Activated CD8-positive, alpha-beta memory T cell treated with anti-CD3 and anti-CD28 coated beads for 1 hour (primary cell): ENCODE results near the gene ART1.
"Not testable (repeated sequence)": the region's sequence is repeated elsewhere in the genome, so short reads cannot be mapped to it uniquely, and the experiment has no call there.

Experiments
- DNase-seq, 2 donors: peaks; one replicate each; pipeline ENCODE4 v3.0.0-alpha.2; 2020; ENCODE audit warnings: low read depth in 1 of 2; ENCODE audit errors: extremely low read depth in 1 of 2

The ART1 gene, protein sequence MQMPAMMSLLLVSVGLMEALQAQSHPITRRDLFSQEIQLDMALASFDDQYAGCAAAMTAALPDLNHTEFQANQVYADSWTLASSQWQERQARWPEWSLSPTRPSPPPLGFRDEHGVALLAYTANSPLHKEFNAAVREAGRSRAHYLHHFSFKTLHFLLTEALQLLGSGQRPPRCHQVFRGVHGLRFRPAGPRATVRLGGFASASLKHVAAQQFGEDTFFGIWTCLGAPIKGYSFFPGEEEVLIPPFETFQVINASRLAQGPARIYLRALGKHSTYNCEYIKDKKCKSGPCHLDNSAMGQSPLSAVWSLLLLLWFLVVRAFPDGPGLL

DNA sequence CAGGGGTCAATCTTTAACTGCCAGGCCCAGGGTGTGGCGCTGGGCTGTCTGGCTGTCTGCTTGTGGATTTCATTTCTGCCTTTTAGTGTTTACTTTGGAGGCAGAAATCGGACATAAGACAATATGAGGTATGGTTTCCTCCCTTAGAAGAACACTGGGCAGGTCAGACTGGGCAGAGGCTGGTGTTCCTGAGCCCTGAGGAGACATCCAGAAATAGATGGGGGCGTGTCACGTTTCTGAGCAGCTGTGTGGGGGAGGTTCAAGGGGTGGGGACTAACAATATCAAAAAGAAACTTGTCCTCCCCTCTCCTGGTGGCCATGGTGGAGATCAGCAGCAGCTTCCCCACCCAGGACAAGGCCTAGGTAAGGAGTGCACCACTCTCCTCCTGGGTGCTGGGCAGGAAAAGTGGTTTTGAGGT lies at the start of gene ART1:
ART1 (plus strand) TSS at position 312 of the 419 bp plus-strand sequence. CDS start 14,086 bp downstream, outside the sequence.
- no peak for DNase-seq

DNA sequence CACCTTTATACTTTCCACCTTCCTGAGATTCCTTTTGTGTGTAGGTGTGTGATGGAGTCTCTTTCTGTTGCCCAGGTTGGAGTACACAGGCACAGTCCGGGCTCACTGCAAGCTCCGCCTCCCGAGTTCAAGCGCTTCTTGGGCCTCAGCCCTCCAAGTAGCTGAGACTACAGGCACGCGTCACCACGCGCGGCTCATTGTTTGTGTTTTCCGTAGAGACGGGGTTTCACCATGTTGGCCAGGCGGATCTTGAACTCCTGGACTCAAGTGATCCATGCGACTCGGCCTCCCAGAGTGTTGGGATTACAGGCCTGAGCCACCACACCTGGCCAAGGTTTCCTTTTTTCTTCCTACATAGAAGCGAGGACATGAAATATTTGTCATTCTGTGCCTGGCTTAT lies 47.2 kb upstream of the ART1 start:
- not testable (repeated sequence) for DNase-seq

DNA sequence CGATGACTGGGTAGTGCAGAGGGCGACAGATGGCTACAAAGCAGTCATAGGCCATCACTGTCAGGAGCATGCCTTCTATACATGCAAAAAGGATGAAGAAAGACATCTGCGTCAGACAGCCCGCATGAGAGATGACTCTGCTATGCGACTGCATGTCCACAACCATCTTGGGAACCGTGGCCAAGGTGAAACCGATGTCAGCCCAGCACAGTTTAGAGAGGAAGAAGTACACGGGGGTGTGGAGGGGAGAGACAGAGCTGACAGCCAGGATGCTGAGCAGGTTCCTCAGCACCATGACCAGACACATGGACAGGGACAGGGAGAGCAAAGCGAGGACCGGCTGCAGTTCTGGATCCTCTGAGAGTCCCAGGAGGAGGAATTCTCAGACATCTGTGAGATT lies 44.7 kb upstream of the ART1 start:
- not testable (repeated sequence) for DNase-seq

DNA sequence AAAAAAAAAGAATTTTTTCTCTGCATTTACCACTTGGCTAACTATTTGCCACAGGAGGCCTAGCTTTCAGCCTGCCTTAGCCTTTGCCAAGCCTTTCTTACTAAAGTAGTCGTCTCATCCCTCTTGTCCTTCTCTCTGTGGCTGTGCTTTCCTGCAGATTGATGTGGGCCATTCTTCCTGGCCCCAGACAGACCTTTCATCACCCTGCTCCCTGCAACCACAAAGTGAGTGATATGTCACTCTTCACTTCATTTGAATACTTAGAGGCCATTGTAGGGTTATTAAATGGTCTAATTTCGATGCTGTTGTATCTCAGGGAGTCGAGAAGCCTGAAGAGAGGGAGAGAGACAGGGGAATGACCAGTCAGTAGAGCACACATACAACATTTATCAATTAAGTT lies 40.8 kb upstream of the ART1 start:
- no peak for DNase-seq

DNA sequence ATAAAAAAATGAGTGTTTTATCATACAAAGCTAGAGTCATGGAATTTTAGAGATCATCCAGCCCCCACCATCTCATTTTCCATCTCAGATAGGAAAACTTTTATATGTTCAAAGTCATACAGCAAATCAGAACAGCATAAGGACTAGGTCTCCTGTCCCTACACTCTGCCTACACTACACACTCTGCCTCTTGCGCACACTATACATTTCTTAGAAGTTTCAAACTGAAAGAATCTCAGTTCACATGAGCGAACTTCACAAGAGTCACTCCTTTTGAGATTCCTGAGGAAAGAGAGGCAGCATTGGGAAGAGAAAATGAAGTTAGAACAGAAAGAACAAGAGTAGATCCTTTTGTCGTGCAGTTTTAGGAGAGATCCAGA lies 39.7 kb upstream of the ART1 start:
- DNase-seq: no peak

DNA sequence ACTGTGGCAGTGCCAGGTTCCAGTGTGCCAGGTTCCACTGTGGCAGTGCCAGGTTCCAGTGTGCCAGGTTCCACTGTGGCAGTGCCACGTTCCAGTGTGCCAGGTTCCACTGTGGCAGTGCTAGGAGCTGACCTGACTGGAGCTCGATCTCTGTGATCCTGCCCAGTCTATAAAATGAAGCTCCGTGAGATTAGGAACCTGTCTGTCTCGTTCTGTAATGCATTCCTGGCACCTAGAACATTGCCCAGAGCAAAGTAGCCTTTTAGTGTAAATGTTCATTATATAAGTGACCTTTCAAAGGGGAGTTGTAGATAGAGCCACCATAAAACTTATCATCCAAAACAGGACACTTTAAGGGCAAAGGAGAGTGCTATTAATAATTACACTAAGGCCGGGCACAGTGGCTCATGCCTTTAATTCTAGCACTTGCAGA lies 39.1 kb upstream of the ART1 start:
- DNase-seq: no peak

DNA sequence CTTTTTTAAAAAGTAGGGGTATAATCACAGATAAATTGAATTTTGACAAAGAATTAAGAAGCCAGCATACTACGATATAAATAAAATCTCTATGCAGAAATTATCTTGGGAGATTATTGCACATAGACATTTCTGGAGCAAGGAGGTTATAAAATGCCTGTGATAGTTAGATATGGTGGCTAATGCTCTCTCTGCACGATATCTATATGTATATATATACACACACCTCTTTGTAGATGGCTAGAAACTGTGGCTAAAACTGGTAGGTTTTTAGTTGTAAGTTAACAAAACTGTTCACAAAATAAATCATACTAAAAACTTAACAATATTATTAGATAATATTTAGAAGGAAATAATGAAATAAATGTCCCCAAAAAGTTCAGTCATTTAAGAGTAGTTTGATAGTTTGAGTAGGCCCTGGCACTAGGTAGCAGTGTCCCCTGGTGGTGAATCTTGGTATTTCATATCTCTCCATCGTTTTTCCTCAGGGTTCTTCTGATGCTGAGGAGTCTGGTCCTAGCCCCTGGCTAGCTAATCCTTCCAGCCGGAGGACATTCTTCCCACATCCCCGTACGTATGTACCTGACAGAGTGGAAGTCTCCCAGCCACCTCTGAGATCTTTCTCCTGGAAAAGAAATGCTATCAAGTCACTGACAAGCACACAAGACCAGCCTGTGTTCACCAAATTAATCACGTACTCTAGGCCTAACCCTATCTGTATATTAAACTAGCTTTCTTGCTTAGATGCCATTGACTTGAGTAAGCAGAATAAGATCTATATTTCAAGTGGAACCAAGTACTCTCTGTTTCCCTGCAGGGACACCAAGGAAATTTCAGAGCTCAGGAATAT lies 35.3 kb upstream of the ART1 start:
- no peak for DNase-seq

DNA sequence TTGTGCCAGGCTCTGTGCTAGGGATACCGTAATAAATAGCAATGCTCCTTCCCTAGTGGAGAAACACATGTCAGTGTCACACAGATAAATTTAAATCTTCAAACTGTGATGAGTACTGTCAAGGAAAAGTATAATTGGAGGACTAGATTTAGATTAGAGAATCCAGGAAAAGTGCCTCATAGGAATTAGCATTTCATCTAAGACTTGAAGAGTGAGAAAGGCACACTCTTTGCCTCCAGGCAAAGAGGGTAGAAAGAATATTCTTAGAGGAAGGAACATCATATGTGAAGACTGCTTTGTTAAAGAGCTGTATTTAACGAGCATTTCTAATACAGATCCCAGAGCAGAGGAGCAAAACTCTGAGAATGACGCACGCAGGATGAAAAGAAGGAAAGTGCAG lies 34.1 kb upstream of the ART1 start:
- DNase-seq: no peak

DNA sequence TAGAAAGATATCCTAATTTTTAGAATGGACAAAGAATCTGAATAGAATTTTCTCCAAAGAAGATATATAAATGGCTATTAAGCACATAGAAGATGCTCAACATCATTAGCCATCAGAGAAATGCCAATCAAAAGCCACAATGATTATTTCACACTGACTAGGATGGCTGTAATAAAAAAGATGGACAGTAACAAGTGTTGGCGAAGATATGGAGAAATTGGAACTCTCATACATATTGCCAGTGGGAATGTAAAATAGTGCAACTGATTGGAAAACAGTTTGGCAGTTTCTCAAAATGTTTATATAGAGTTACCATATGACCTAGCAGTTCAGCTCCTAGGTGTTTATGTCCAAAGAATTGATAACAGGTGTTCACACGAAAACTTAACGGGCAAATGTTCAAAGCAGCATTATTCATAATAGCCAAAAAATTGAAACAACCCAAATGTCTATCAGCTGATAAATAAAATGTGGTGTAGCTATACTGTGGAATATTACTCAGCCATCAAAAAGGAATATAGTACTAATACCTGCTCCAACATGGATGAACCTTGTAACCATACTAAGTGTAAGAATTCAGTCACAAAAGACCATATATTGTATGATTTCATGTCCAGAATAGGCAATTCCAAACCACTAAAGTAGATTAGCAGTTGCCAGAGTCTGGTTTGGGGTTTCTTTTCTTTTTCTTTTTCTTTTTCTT lies 32.8 kb upstream of the ART1 start:
- DNase-seq: no peak

DNA sequence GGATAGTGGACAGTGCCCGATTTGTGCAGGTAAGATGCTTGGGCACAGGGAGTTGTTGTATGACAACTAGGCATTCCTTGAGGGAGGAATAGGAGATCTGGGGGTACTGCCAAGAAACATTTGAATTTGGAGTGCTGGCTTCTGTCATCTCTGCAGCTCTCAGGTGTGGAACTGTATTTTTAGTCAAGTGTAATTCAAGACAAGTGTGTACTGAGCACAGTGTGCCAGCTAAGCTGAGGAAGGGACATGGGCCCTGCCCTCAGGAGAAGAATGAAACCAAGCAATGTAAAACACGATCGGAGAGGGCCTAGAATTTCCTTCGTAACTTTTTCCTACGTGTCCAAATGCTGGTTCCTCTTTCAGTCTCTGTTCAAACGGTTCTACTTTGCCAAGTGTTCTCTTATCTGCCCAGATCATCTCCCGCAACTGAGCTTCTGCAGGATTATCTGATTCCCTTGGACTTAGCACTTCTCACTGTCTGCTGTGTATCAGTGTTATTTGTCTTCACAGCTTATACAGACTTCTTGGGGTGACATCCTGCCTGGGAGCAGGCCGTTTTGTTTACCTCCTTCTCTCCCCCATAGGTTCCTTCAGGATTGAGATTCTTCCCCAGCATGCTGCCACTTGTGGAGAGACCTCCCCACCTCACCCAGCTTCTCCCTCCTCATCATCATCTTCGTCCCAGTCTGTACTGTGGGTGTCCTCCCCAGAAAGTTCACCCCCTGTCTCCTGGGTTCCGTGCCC lies 30.8 kb upstream of the ART1 start:
- no peak for DNase-seq

DNA sequence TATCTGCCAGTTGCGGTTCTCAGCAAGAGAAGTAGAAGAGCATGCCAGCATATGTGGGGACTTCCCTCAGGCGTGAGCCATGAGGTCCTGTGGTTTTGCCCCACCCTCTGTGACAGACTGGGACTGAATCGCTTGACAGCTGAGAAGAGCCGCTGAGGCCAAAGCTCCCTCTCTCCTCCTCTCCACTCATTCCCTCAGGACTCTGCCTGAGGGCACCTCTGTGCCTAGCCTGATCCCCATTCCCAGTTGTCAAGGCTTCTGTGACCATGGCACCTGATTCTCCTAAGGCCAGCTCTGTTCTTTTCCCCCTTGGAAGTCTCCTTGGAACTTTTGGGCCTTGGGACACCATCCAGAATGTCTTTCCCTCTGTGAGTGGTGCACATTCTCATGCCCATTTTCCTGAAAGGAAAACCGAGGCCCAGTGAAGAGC lies 30.2 kb upstream of the ART1 start:
- DNase-seq: no peak

DNA sequence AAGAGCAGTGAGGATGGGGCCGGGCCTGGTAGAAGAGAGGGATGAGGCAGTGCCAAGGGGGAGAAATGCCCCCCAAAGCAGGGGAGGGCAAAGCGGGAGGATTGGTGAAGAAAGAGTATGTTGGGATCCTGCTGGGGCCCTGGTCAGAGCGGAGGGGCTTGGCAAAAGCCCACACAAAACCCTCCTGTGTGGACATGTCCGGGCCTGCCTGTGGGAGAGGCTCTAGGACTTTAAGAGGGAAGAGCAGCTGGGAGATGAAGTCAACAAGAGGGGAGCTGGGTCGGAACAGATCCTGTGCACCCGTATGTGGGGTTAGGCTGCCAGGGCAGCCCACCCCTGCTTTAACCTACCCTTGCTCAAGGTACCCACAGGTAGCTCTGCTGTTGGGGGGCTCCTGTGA lies 28.9 kb upstream of the ART1 start:
- DNase-seq: no peak

DNA sequence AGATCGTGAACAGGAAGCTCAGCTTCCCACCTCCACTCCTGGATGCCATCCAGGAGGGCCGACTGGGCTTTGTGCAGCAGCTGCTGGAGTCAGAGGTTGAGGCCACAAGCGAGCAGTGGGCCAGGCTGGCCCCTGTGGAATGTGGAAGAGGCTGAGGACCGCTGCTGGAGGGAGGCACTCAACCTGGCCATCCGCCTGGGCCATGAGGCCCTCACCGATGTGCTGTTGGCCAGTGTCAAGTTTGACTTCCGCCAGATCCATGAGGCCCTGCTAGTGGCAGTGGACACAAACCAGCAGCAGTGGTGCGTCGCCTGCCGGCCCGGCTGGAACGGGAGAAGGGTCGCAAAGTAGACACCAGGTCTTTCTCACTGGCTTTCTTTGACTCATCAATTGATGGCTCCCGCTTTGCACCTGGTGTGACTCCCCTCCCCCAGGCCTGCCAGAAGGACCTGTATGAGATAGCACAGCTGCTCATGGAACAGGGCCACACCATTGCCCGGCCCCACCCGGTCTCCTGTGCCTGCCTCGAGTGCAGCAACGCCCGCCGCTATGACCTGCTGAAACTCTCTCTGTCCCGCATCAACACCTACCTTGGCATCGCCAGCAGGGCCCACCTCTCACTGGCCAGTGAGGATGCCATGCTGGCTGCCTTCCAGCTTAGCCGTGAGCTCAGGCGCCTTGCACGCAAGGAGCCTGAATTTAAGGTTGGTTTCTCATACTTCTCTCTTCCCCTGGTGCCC lies 28.0 kb upstream of the ART1 start:
- no peak for DNase-seq

DNA sequence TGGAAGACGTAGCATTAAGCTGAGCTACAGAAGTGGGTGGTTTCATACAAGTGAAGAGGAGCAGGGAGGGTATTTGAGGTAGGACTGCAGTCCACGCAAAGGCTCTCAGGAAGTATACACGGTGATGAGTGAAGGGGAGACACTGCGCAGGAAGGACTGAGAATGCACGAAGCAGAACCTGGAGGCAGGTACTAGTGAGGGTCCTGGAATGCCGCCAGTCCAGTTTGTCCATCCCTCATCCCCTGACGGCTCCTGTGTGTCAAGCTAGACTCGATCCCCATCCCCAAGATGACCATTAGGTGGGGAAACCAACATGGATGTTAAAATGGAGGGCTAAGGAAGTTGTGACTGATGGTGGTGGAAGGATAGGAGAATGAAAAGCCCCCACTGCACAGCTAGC lies 26.9 kb upstream of the ART1 start:
- no peak for DNase-seq

DNA sequence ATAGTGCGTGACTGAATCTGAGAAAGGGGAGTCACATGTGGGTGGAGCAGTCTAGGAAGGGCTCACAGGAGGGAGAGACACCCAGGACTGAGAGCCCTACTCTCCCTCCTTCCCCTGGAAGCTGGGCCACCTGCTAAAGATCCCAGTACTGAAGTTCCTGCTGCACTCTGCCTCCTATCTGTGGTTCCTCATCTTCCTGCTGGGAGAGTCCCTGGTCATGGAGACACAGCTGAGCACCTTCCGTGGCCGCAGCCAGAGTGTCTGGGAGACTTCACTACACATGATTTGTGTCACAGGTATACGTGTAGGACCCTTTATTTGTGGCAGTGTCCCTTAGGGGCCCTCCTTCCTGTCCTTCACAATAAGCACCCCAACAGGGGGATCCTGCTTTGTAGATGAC lies 22.4 kb upstream of the ART1 start:
- no peak for DNase-seq

DNA sequence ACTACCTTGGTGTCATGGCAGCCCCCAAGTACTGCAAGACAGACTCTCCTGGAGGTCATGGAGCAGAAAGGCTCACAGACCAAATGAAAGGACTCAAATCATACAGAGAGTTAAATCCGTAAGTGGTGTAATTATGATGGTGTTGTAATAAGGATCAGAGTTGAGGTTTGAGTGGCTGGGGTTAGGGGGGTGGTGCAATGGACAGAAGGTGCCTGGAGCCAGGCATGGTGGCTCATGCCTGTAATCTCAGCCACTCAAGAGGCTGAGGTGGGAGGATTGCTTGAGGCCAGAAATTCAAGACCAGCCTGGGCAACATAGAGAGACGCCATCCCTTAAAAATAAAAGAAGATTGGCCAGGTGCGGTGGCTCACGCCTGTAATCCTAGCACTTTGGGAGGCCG lies 21.8 kb upstream of the ART1 start:
- no peak for DNase-seq

DNA sequence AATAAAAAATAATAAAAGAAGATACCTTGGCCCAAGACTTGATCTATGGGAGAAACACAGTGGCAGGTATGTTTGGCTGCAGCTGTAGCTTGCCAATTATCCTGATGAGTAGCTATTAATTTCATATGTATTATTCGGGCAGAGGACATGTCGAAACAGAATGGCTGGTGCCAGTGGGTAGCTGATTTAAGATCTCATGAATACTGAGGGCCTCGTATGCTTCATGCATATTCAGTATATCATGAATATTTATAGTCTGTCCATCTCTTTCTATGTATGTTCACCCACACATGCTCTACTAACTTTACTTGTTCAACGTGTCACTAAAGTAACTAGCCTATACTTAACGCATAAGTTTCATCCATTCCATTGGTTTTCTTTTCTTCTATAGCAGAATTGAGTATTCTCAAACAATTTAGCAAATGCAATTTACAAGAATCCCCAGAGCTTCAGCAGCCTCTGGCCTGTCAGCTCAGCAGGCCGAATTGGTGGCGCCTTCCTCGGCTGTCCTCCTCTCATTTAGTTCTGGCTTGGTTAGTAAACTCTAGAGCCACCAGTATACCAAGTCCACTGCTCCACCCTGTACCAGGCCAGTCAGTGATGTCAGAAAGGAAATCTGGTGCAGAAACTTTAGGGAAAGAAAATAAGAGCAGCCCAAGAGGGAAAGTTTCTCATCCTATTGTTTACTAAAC lies 21.0 kb upstream of the ART1 start:
- DNase-seq: no peak

DNA sequence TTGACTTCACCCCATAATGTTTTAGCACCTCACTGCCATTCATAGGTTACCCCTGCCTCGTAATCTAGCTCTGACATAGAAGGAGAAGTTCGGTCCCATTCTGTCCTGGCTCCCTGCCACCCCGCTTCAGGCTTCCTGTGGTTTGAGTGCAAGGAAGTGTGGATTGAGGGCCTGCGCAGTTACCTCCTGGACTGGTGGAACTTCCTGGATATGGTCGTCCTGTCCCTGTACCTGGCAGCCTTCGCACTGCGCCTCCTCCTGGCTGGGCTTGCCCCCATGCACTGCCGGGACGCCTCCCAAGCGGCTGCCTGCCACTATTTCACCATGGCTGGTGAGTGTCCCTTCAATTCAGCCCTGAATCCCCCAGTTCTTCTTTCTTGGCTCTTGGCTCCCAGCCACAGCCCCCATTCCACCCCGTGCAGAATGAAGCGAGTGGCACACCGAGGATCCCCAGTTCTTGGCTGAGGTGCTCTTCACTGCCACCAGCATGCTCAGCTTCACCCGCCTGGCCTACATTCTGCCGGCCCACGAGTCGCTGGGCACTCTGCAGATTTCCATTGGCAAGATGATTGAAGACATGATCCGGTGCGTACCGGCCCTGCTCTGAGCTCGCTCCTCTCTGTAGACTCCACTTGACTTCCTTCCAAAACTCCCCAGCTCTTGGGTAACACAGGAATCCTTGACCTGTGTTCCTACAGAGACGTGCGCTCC lies 18.5 kb upstream of the ART1 start:
- DNase-seq: no peak

DNA sequence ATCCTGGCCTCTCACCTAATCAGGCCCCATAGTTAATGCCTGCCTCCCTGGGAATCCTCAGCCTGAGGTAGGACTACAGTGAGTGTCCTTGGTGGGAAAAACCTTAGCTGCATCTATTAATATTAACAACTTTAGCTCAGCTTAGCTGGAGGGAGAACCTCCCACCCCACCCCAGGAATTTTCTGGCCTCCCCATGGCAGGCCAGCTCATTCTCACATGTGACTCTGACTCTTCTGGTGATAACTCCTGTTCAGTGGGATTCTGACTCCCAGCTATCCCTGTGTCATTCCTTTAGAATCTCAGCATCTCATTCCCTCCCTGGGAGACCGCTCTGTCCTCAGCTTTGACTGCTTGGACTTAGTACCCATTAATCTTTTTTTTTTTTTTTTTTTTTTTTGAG lies 17.6 kb upstream of the ART1 start:
- no peak for DNase-seq
